CD4-positive, alpha-beta T cell (primary cell): Measurements from ENCODE around the gene C2CD4D. TPM values are rescaled to one million over a fixed set of nuclear protein-coding genes. Genes with fewer than 3 reads are reported as not detected.

Experiments used
- ATAC-seq: fragments of 200-7000 bp; cut with Tn5 transposase; one replicate; pipeline ENCODE4 v1.10.0; 2022; ENCODE audit warnings: mild to moderate bottlenecking; ENCODE audit not compliant: poor library complexity
- CTCF ChIA-PET: fragments of 350-600 bp; sonication (Branson Sonifier 250); formaldehyde crosslinking; loops from one replicate; lab custom pipeline; 2021; ENCODE audit warnings: antibody characterized with exemption, inconsistent platforms; lab: Charles Lee
- POLR2A ChIA-PET: fragments of 350-600 bp; sonication (Branson Sonifier 250); formaldehyde crosslinking; loops from one replicate; lab custom pipeline; 2021; ENCODE audit warnings: antibody characterized with exemption, inconsistent platforms; lab: Charles Lee
- DNase-seq, 14 experiments: peaks; one replicate each; pipeline ENCODE4 v3.0.0-alpha.2; 2013 to 2020; ENCODE audit warnings: mixed read lengths in 2 of 14
- H3K27ac ChIP-seq, 2 donors: one replicate each; pipeline versions ENCODE4 v1.5.1 to v1.7.0; 2013; ENCODE audit warnings: low read length in 2 of 2, low read depth in 1 of 2, mild to moderate bottlenecking in 1 of 2
- H3K27me3 ChIP-seq, 2 experiments: 1 replicate in 1 of 2; 2 replicates in 1 of 2; pipeline versions ENCODE4 v1.6.1 to v1.7.0; 2013; ENCODE audit warnings: low read length in 2 of 2, control low read depth in 1 of 2, mild to moderate bottlenecking in 1 of 2, moderate library complexity in 1 of 2; ENCODE audit not compliant: insufficient read depth in 2 of 2, control insufficient read depth in 1 of 2
- H3K36me3 ChIP-seq: one replicate; pipeline ENCODE4 v1.6.1; 2013; ENCODE audit warnings: low read length, control low read depth; ENCODE audit not compliant: insufficient read depth
- H3K4me1 ChIP-seq: one replicate; pipeline ENCODE4 v1.6.1; 2013; ENCODE audit warnings: low read length, control low read depth; ENCODE audit not compliant: insufficient read depth
- H3K4me3 ChIP-seq: one replicate; pipeline ENCODE4 v1.5.1; 2013; ENCODE audit warnings: mild to moderate bottlenecking, low read length, moderate library complexity
- H3K9me3 ChIP-seq, 2 experiments: 1 replicate in 1 of 2; 2 replicates in 1 of 2; pipeline versions ENCODE4 v1.6.1 to v1.7.0; 2013; ENCODE audit warnings: low read length in 2 of 2, mild to moderate bottlenecking in 2 of 2, control low read depth in 1 of 2, moderate library complexity in 1 of 2; ENCODE audit not compliant: control insufficient read depth in 1 of 2, insufficient read depth in 1 of 2
- H3K27ac Mint-ChIP-seq: one replicate; pipeline ENCODE4 v1.8.0; 2020; ENCODE audit warnings: mixed read lengths
- H3K27me3 Mint-ChIP-seq: one replicate; pipeline ENCODE4 v1.8.0; 2021; ENCODE audit warnings: mixed read lengths
- H3K36me3 Mint-ChIP-seq: one replicate; pipeline ENCODE4 v1.8.0; 2021; ENCODE audit warnings: low read depth, mixed read lengths
- H3K4me1 Mint-ChIP-seq: one replicate; pipeline ENCODE4 v1.8.0; 2021; ENCODE audit warnings: low read depth, mixed read lengths
- H3K4me3 Mint-ChIP-seq: one replicate; pipeline ENCODE4 v1.8.0; 2020; ENCODE audit warnings: mild to moderate bottlenecking, mixed read lengths
- H3K9me3 Mint-ChIP-seq: one replicate; pipeline ENCODE4 v1.8.0; 2020; ENCODE audit warnings: mixed read lengths
- intact Hi-C, 2 experiments: fragments of 100-400 bp; cut with DNase I in 1 of 2; cut with micrococcal nuclease in 1 of 2; formaldehyde crosslinking; loops; one replicate each; pipeline versions ENCODE4 v1.15.1 to v1.9.0; 2023 to 2025; cut with DNase I, micrococcal nuclease
- total RNA-seq, 174 experiments: library from RNA in 2 of 174; stranded (reverse) in 2 of 174; gene quantifications; one replicate each; pipeline ENCODE4 v1.2.3 and lab custom pipeline; 2021 to 2026
- TF ChIP-seq, protein P1 (sequence below): fragments of 200-600 bp; IDR thresholded peaks from one replicate; pipeline ENCODE4 v1.8.0; 2022; ENCODE audit warnings: antibody characterized with exemption, mild to moderate bottlenecking

Gene C2CD4D
- total RNA-seq, 2 experiments from 2014 or later, result 0.75 to 0.88 TPM

DNA sequence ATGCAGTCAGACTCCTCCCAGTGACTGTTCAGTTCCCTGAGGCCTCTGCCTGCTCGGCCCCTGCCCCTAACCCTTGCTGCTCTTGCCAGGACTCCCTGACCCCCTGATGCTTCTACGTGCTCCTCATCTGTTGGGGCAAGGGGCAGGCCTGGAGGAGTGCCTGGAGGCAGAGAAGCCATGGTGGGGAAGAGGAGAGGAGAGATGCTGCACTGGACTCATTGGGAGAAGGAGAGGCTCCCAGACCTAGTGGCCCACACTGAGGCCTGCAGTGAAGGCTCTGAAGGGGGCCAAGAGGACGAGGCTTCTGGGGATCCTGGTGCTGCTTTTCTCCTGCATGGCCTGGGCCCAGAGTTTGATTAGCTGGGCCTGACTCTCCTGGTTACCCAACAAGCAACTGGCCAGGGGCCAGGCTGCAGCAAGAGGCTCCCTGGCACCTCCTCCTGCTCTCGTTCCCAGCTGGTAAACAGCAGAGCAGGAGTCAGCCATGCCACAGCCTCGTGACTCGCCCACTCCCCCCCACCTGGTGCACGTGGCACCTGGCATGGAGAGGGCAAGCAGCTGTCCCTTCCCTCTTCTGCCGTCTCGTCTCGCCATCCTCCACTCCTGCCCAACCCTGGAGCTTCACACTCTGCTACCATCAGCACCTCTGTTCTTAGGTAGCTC is 7.2 kb downstream of the C2CD4D start:
- H3K36me3 ChIP-seq, result no peaks in the 10 kb centered on the region
- ChIA-PET POLR2A (interaction anchor here (1.0 kb wide), 1 partner anchor 69 kb away, joined by 4 read pairs; the partner anchor contains the start of gene MRPL9), CTCF (no interaction called here)
- DNase-seq (no peak), ATAC-seq (no peak)
- peaks cover 95% of the 10 kb centered on the region for H3K4me1 ChIP-seq
- Mint-ChIP-seq H3K36me3 (no peaks in the 10 kb centered on the region), H3K4me3 (peak overlapping the region; percentile 40), H3K4me1 (peaks cover 97% of the 10 kb centered on the region), H3K27me3 (no peaks in the 10 kb centered on the region), H3K27ac (peak overlapping the region; percentile 79), H3K9me3 (no peaks in the 10 kb centered on the region)
- no peaks in the 10 kb centered on the region for H3K9me3 ChIP-seq
- TF ChIP-seq, protein P1, sequence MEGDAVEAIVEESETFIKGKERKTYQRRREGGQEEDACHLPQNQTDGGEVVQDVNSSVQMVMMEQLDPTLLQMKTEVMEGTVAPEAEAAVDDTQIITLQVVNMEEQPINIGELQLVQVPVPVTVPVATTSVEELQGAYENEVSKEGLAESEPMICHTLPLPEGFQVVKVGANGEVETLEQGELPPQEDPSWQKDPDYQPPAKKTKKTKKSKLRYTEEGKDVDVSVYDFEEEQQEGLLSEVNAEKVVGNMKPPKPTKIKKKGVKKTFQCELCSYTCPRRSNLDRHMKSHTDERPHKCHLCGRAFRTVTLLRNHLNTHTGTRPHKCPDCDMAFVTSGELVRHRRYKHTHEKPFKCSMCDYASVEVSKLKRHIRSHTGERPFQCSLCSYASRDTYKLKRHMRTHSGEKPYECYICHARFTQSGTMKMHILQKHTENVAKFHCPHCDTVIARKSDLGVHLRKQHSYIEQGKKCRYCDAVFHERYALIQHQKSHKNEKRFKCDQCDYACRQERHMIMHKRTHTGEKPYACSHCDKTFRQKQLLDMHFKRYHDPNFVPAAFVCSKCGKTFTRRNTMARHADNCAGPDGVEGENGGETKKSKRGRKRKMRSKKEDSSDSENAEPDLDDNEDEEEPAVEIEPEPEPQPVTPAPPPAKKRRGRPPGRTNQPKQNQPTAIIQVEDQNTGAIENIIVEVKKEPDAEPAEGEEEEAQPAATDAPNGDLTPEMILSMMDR, result no peak
- no peaks in the 10 kb centered on the region for H3K27me3 ChIP-seq
- peak overlapping the region; percentile 15 to 64 for H3K27ac ChIP-seq
- H3K4me3 ChIP-seq, result peak overlapping the region; percentile 49
- intact Hi-C loops, result no loop called here

DNA sequence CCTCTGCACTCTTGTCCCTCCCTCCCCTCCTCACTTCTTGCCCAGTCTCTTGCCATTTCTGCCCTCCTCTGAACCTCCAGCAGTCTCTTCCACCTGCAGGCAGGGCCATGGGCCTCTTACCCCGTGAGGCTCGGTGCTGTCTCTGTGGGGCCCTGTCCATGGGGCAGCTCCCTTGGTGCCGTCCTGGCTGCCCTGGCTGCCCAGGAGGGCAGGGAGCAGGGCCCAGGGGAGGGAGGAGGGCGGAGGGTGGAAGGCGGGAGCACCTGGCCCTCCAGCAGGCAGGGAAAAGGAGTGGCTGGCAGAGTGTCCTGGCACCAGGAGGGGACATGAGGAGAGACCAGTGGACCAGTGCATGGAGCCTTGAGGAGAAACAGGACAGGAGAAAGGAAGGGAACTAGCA is 8.0 kb downstream of the C2CD4D start, which contains the start of gene RORC:
Gene RORC, minus strand, starts transcription at position 198 of the 400 bp plus-strand sequence. Its CDS starts 38 bp downstream, at position 160.
- peak within 1 kb of the TSS; percentile 15 to 64 for H3K27ac ChIP-seq

DNA sequence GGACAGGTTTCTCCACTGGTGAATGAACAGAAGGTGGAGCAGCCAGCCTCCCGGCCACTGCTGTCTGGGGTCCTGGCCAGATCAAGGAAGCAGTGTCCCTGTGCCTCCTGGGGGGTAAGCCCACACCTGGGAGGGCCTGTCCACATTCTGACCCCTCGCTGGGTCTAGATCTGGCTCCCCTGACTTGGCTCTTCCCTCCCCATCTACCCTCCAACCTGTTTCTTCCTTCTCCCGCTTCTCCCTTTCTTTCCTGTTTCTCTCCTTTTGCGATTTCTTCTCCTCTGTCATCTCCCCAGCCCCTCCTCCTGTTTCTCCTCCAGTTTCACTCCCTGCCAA is 8.4 kb downstream of the C2CD4D start:
- no peaks in the 10 kb centered on the region for H3K27me3 ChIP-seq
- H3K36me3 ChIP-seq, result no peaks in the 10 kb centered on the region
- H3K4me1 ChIP-seq, result peaks cover 94% of the 10 kb centered on the region
- Mint-ChIP-seq H3K4me1 (peaks cover 93% of the 10 kb centered on the region), H3K36me3 (no peaks in the 10 kb centered on the region), H3K9me3 (no peaks in the 10 kb centered on the region), H3K27me3 (no peaks in the 10 kb centered on the region), H3K4me3 (peak overlapping the region; percentile 59), H3K27ac (peak overlapping the region; percentile 79)
- ChIA-PET CTCF (interaction anchor here (0.9 to 1.6 kb wide), 4 partner anchors 9 to 67 kb away, joined by 3 to 5 read pairs (median 3); partner anchors contain the start of gene C2CD4D), POLR2A (interaction anchor here (0.5 to 2.5 kb wide), 2 partner anchors 10 to 15 kb away, joined by 3 to 12 read pairs; no protein-coding TSS in a partner anchor)
- intact Hi-C loops, result no loop called here
- ATAC-seq (no peak), DNase-seq (no peak)
- H3K4me3 ChIP-seq, result peak overlapping the region; percentile 49
- TF ChIP-seq, protein P1, result no peak
- H3K27ac ChIP-seq, result peak overlapping the region in 1 of 2 donors; percentile 64
- no peaks in the 10 kb centered on the region for H3K9me3 ChIP-seq

More for the DNA sequence above, 8.0 kb downstream of the C2CD4D start, which contains the start of gene RORC:
- Histone ChIP-seq H3K4me1 (peaks cover 95% of the 10 kb centered on the region), H3K4me3 (peak within 1 kb of the TSS; percentile 49), H3K36me3 (no peaks in the 10 kb centered on the region), H3K27me3 (no peaks in the 10 kb centered on the region), H3K9me3 (no peaks in the 10 kb centered on the region)
- TF ChIP-seq, protein P1, result no peak
- Mint-ChIP-seq H3K4me1 (peaks cover 93% of the 10 kb centered on the region), H3K27me3 (no peaks in the 10 kb centered on the region), H3K9me3 (no peaks in the 10 kb centered on the region), H3K36me3 (no peaks in the 10 kb centered on the region), H3K4me3 (peak within 1 kb of the TSS; percentile 59), H3K27ac (peak within 1 kb of the TSS; percentile 79)
- POLR2A ChIA-PET, result interaction anchor here (0.5 kb wide), 1 partner anchor 15 kb away, joined by 3 read pairs; no protein-coding TSS in a partner anchor
- ATAC-seq, result no peak
- intact Hi-C loops, result no loop called here
- no peak for DNase-seq
- CTCF ChIA-PET, result interaction anchor here (0.9 kb wide), 1 partner anchor 12 kb away, joined by 3 read pairs; no protein-coding TSS in a partner anchor
